ENCODE measurements around the gene ZNF266. TPM values are rescaled to one million over a fixed set of nuclear protein-coding genes. Genes with fewer than 3 reads are reported as not detected.

ZNF266 gene
- total and polyA plus RNA-seq, 2 donors (not counting 3 experiments of a cell fraction or from before 2014, with no cell fraction given): 16.7 TPM

GRCh38 chr19:9445037-9445436, 9.7 kb upstream of the ZNF266 start:
- no peaks in the 10 kb centered on the region for H3K9me1 ChIP-seq (replicated peaks; ENCODE audit: control insufficient read depth, extremely low read depth, insufficient read depth, low read length)
- ChIA-PET CTCF (interaction anchor here (0.6 kb wide), 1 partner anchor 92 kb away, joined by 3 read pairs; no protein-coding TSS in a partner anchor), POLR2A (no interaction called here)
- no peak overlapping the region for H3K4me3 ChIP-seq (replicated peaks in 1 of 3; ENCODE audit: insufficient read depth in 1 of 3, low read depth in 1 of 3, low read length in 3 of 3)
- dilution Hi-C loops (cut with MboI; ENCODE audit: extremely low pct_ligation_motif_present, low sequenced_read_pairs) (no loop called here), intact Hi-C loops (cut with micrococcal nuclease) (no loop called here)
- no peak overlapping the region for H3K27ac ChIP-seq (ENCODE audit: insufficient read depth, low read depth, low read length)
- no peaks in the 10 kb centered on the region for H4K20me1 ChIP-seq (replicated peaks; ENCODE audit: control insufficient read depth, extremely low read depth, insufficient read depth, low read length)
- TF ChIP-seq POLR2AphosphoS5 (IDR thresholded peaks at IDR 0.05; ENCODE audit: insufficient read depth, low read depth, low read length) (no peak), JUN (IDR thresholded peaks at IDR 0.05; ENCODE audit: borderline replicate concordance, insufficient read depth, insufficient read length, low read depth) (no peak), MYC (IDR thresholded peaks at IDR 0.05; ENCODE audit: low read depth, low read length) (no peak), FOS (IDR thresholded peaks at IDR 0.05; ENCODE audit: borderline replicate concordance, insufficient read depth, low read length) (no peak), MAX (IDR thresholded peaks at IDR 0.05; ENCODE audit: insufficient read depth, insufficient read length) (no peak), CTCF (IDR thresholded peaks at IDR 0.05; ENCODE audit: extremely low read depth in 1 of 2, insufficient read depth in 1 of 2, low read depth in 1 of 2, low read length in 2 of 2) (no peak), GATA2 (IDR thresholded peaks at IDR 0.05; ENCODE audit: insufficient read depth, insufficient read length, low read depth, low read length) (no peak), POLR2A (IDR thresholded peaks at IDR 0.05; ENCODE audit: low read depth, low read length) (no peak), EZH2 (IDR thresholded peaks at IDR 0.05; ENCODE audit: borderline replicate concordance, low read depth, low read length, severe bottlenecking) (no peak)
- H3K27me3 ChIP-seq (ENCODE audit: control insufficient read depth in 2 of 2, insufficient read depth in 2 of 2, low read length in 2 of 2): no peaks in the 10 kb centered on the region
- H3K4me2 ChIP-seq (ENCODE audit: insufficient read depth, low read length): no peak overlapping the region
- peaks cover 1% of the 10 kb centered on the region for H3K9me3 ChIP-seq (replicated peaks; ENCODE audit: control insufficient read depth, insufficient read depth, low read length)
- FAIRE-seq (no peak), DNase-seq (ENCODE audit: low read depth, low spot score) (no peak)
- BruUV-seq (replicated peaks): no TSS peak
- H3K9ac ChIP-seq (replicated peaks; ENCODE audit: extremely low read depth, insufficient read depth, low read length): no peak overlapping the region
- H3K79me2 ChIP-seq (ENCODE audit: control insufficient read depth, insufficient read depth, low read length): no peaks in the 10 kb centered on the region
- no peak overlapping the region for H2AFZ ChIP-seq (ENCODE audit: low read depth, low read length)
- no peaks in the 10 kb centered on the region for H3K4me1 ChIP-seq (ENCODE audit: control insufficient read depth, extremely low read depth, insufficient read depth, low read length)
- H3K36me3 ChIP-seq (ENCODE audit: control insufficient read depth in 2 of 2, extremely low read depth in 1 of 2, insufficient read depth in 2 of 2, low read length in 2 of 2): no peaks in the 10 kb centered on the region

Measured in endothelial cell of umbilical vein (primary cell).